Bronchial epithelial cell (primary cell): Measurements from ENCODE around the gene ST6GALNAC4. TPM values are rescaled to one million over a fixed set of nuclear protein-coding genes. Genes with fewer than 3 reads are reported as not detected.

ENCODE experiments used
- DNase-seq: peaks from one replicate; pipeline ENCODE4 v3.0.0-alpha.2; 2010; ENCODE audit warnings: low read depth
- FAIRE-seq: peaks from 2 replicates; lab custom pipeline; 2011; peaks lifted over from hg19 to GRCh38; lab: Jason Lieb, UNC
- H3K27me3 ChIP-seq: 2 replicates; pipeline ENCODE4 v1.5.1; 2011; ENCODE audit warnings: low read length; ENCODE audit not compliant: control insufficient read depth, insufficient read depth
- H3K36me3 ChIP-seq: 2 replicates; pipeline ENCODE4 v1.5.1; 2011; ENCODE audit warnings: low read length; ENCODE audit not compliant: control insufficient read depth, insufficient read depth
- H3K4me3 ChIP-seq: 2 replicates; pipeline ENCODE4 v1.5.1; 2011; ENCODE audit warnings: mild to moderate bottlenecking, low read depth, low read length, control low read depth
- CTCF ChIP-seq: IDR thresholded peaks from 2 replicates; pipeline ENCODE4 v1.5.1; 2011; ENCODE audit warnings: mild to moderate bottlenecking, moderate library complexity, low read length, control low read depth, inconsistent platforms; ENCODE audit not compliant: insufficient read depth, severe bottlenecking
- total RNA-seq: library from RNA; depleted of rRNA; stranded (reverse); fragments of >200 nt; gene quantifications from 2 replicates; pipeline ENCODE4 v1.2.1, GENCODE V29; 2014

Gene ST6GALNAC4
- total RNA-seq, 1 donor from 2014 or later: 21.3 TPM

- no peak overlapping the region for H3K4me3 ChIP-seq
- no peaks in the 10 kb centered on the region for H3K27me3 ChIP-seq
- no peak for TF ChIP-seq CTCF
- FAIRE-seq: no peak
- H3K36me3 ChIP-seq: no peaks in the 10 kb centered on the region
- no peak for DNase-seq
Measured at GRCh38 chr9:127860260-127860659, 56.6 kb downstream of the ST6GALNAC4 start.

- FAIRE-seq (no peak), DNase-seq (no peak)
- H3K4me3 ChIP-seq: no peak overlapping the region
- no peak for TF ChIP-seq CTCF
- H3K36me3 ChIP-seq: no peaks in the 10 kb centered on the region
- no peaks in the 10 kb centered on the region for H3K27me3 ChIP-seq
Measured at GRCh38 chr9:127858041-127858512, 58.8 kb downstream of the ST6GALNAC4 start.

Other genes with a start within 250 kb of the ST6GALNAC4 start
- under 0.01 TPM in 1 of 2 replicates, not detected in the other for gene CFAP157, start 210.1 kb downstream of the ST6GALNAC4 start, total RNA-seq
- gene PTRH1, start 201.4 kb downstream of the ST6GALNAC4 start, total RNA-seq: 26.6 and 58.9 TPM in 2 replicates
- not detected in 2 replicates for gene TTC16, start 201.0 kb downstream of the ST6GALNAC4 start, total RNA-seq
- gene TOR2A, start 181.7 kb downstream of the ST6GALNAC4 start, total RNA-seq: 1.8 and 4.6 TPM in 2 replicates
- 0.26 TPM in 1 of 2 replicates, not detected in the other for gene SH2D3C, start 138.4 kb downstream of the ST6GALNAC4 start, total RNA-seq
- gene CDK9, start 131.0 kb downstream of the ST6GALNAC4 start, total RNA-seq: 78.5 and 81.7 TPM in 2 replicates
- 46.9 and 70.0 TPM in 2 replicates for gene FPGS, start 114.2 kb downstream of the ST6GALNAC4 start, total RNA-seq
- 0.13 and 2.4 TPM in 2 replicates for gene ENG, start 62.4 kb downstream of the ST6GALNAC4 start, total RNA-seq
- 19.0 and 54.0 TPM in 2 replicates for gene AK1, start 39.4 kb downstream of the ST6GALNAC4 start, total RNA-seq
- 18.2 and 18.4 TPM in 2 replicates for gene ST6GALNAC6, start 17.4 kb downstream of the ST6GALNAC4 start, total RNA-seq
- 2.1 and 5.1 TPM in 2 replicates for gene PIP5KL1, start 13.7 kb upstream of the ST6GALNAC4 start, total RNA-seq
- gene DPM2, start 20.8 kb upstream of the ST6GALNAC4 start, total RNA-seq: 11.8 and 17.4 TPM in 2 replicates
- 7.4 and 41.3 TPM in 2 replicates for gene EEIG1, start 63.9 kb upstream of the ST6GALNAC4 start, total RNA-seq
- gene NAIF1, start 150.3 kb upstream of the ST6GALNAC4 start, total RNA-seq: 10.3 and 12.4 TPM in 2 replicates
- 12.6 and 17.2 TPM in 2 replicates for gene SLC25A25, start 151.2 kb upstream of the ST6GALNAC4 start, total RNA-seq
- 130 and 137 TPM in 2 replicates for gene PTGES2, start 210.7 kb upstream of the ST6GALNAC4 start, total RNA-seq
- gene LCN2, start 232.4 kb upstream of the ST6GALNAC4 start, total RNA-seq: 48.4 and 110 TPM in 2 replicates
- gene BBLN, start 243.2 kb upstream of the ST6GALNAC4 start, total RNA-seq: 28.2 and 29.4 TPM in 2 replicates